Lower leg skin (tissue), 3 donors: ENCODE measurements around the gene TSPEAR.

Source experiments
- POLR2A ChIP-seq, 2 donors: fragments of 450-650 bp; IDR thresholded peaks; one replicate each; pipeline ENCODE4 v1.6.1; 2016 to 2017; ENCODE audit warnings: antibody characterized with exemption in 2 of 2, mild to moderate bottlenecking in 1 of 2, moderate library complexity in 1 of 2
- TF ChIP-seq, protein P1 (sequence below), 3 donors: fragments of 450-650 bp; IDR thresholded peaks; one replicate each; pipeline ENCODE4 v1.5.1; 2016; ENCODE audit warnings: antibody characterized with exemption in 3 of 3, mild to moderate bottlenecking in 3 of 3, moderate library complexity in 2 of 3

DNA sequence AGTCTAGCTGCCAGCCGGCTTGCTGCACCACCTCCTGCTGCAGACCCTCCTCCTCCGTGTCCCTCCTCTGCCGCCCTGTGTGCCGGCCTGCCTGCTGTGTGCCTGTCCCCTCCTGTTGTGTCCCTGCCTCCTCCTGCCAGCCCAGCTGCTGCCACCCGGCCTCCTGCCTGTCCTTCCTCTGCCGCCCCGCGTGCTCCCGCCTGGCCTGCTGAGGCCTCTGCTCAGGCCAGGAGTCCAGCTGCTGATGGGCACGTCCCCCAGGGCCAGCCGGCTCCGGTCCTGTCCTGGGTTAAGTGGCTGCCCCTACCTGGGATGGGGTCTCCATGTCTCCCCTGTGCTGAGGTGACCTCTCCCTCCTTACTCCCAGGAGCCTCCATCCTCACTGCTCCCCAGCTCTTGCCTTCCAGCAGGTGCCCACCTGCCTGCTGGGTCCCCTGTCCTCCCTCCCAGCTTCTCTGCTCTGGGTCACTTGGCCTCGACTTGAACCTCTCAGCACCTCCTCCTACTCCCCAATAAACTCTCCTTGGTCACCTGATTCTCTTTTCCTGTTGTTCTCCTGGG is 98.6 kb downstream of the TSPEAR start:
- TF ChIP-seq, protein P1, sequence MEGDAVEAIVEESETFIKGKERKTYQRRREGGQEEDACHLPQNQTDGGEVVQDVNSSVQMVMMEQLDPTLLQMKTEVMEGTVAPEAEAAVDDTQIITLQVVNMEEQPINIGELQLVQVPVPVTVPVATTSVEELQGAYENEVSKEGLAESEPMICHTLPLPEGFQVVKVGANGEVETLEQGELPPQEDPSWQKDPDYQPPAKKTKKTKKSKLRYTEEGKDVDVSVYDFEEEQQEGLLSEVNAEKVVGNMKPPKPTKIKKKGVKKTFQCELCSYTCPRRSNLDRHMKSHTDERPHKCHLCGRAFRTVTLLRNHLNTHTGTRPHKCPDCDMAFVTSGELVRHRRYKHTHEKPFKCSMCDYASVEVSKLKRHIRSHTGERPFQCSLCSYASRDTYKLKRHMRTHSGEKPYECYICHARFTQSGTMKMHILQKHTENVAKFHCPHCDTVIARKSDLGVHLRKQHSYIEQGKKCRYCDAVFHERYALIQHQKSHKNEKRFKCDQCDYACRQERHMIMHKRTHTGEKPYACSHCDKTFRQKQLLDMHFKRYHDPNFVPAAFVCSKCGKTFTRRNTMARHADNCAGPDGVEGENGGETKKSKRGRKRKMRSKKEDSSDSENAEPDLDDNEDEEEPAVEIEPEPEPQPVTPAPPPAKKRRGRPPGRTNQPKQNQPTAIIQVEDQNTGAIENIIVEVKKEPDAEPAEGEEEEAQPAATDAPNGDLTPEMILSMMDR (IDR thresholded peaks at IDR 0.05): no peak
- TF ChIP-seq POLR2A (IDR thresholded peaks at IDR 0.05): no peak
